ENCODE measurements around the gene COMMD1.
A peak's percentile ranks its signal among the peaks of the same experiment; 100 is the strongest.
"Not testable (repeated sequence)": the region's sequence is repeated elsewhere in the genome, so short reads cannot be mapped to it uniquely, and the experiment has no call there.

COMMD1 gene

DNA sequence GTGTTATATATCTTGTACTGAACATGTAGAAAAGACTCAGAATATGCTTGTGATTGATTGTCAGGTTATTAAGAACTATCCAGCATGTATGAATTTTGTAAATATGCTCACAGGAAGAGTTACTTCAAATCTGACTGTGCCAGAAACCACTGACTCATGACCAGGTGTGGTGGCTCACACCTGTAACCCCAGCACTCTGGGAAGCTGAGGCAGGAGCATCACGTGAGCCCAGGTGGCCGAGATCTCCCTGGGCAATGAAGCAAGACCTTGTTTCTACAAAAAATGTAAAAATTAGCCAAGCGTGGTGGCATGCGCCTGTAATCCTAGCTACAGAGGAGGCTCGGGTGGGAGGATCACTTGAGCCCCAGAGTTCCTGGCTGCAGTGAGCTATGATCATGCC, 126.6 kb downstream of the COMMD1 start:
- no peak for DNase-seq

DNA sequence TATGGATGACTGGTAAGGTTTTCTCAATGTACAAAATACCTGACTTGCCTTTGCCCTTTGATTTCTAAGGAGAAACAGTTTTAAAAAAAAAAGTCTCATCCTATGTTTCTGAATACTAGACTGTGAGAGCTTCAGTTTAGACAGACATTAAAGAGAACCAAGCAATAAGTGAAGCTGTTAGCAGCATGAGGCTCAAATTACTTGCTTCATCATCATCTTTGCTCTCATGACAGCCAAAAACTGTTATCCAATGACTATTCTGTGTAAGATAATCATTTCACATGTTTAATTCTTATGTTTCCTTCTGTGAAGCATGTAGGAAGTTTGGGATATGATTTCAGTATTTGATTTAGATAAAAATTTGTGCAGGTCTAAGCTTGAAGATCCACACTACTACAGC, 129.2 kb downstream of the COMMD1 start:
- no peak for DNase-seq

DNA sequence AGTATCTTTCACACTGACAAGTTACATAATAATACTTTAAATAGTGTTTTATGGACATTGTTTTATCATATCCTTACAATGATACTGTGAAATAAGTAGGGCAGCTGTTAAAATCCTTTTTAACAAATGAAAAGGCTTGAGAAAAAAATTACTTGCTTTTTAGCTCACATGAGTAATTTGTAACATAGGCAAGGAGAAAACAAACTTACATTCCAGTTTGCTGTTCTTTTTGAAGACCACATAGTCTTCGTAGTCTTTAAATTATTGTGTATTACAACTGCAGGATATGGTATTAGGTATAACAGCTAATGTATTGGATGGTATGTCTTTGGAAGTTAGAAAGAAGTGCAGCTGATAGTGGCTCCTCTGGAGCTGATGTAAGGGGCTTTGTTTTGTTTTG, 130.8 kb downstream of the COMMD1 start:
- DNase-seq, result no peak

DNA sequence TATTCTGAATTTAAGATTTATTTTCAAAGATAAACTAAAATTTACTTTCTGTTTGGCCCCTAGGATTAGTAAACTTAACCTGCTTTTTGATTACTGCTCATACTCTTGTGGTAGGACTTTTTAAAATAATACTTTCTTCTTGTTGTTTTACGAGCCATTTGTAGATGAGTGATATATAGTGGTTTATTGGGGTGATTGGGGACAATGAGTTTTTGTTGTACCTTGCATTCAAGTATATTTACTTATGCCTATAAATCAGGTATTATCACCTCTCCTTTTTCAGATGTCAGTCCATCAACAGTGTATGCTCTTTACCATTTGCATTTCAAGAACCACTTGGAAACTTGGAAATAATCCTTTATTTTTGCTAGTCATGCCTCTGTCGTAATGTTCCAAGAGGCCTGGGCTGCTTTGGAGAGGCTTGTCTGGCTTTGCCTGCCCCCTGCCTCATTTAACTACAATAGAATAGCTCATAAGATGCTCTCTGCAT, 131.3 kb downstream of the COMMD1 start:
- DNase-seq, result no peak

DNA sequence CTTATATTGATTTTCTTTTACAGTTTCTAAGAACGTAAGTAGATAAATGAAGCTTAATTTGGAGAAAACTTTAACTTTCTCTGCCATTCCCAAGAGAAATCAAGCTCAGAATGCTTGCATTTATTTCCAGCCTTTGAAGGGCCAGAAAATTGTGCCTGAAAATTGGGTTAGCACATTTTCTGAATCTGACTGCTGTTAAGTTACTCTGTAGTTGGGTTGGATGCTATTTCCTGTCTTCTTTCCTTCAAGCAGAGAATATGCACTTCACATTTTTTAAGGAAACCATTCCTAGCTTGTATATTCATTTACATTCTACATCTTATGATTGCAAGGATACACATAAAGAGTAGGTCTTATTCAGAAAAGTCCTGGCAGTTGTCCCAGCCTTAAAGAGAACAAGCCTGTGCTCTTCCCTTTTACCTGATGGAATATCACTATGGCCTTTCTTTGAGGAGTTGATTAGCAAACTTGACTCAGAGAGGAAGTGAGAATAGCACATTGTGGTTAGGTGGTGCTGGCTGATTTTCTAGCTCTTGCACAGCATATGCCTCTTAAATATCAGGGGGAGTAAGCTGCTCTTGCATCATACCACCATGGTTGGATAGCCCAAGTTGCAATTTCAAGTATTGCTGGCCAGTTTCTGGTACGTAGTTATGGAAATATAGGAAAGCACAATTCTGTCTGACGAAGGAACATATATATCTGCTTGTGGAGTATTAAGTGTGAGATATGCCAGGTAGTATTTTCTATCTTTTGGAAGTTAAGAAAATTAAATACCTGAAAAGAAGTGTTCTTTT, 133.7 kb downstream of the COMMD1 start:
- peak; percentile 21 to 34 for DNase-seq

DNA sequence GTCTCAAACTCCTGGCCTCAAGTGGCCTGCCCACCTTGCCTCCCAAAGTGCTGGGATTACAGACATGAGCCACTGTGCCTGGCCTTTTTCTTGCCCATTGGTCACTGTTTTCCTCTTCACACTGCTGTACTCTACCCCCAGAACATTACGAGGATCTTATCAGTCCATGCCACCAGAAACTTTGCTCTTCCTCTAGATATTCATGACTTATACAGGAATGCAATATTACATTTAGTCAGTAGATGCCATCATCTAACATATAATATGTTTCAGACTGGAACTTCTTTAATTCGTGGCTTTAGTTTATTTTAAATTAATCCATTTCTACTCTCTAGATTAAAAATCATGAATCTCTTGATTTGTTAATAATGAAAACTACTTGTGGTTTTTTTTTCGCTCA, 135.5 kb downstream of the COMMD1 start:
- no peak for DNase-seq

DNA sequence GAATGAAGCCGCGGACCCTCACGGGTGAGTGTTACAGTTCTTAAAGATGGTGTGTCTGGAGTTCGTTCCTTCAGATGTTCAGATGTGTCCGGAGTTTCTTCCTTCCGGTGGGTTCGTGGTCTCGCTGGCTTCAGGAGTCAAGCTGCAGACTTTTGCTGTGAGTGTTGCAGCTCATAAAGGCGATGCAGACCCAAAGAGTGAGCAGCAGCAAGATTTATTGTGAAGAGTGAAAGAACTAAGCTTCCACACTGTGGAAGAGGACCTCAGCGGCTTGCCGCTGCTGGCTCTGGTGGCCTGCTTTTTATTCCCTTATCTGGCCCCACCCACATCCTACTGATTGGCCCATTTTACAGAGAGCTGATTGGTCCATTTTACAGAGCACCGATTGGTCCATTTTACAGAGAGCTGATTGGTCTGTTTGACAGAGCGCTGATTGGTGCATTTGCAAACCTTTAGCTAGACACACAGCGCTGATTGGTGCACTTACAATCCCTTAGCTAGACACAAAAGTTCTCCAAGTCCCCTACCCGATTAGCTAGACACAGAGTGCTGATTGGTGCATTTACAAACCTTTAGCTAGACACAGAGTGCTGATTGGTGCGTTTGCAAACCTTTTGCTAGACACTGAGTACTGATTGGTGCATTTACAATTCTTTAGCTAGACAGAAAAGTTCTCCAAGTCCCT, 136.4 kb downstream of the COMMD1 start:
- DNase-seq, result not testable (repeated sequence)

DNA sequence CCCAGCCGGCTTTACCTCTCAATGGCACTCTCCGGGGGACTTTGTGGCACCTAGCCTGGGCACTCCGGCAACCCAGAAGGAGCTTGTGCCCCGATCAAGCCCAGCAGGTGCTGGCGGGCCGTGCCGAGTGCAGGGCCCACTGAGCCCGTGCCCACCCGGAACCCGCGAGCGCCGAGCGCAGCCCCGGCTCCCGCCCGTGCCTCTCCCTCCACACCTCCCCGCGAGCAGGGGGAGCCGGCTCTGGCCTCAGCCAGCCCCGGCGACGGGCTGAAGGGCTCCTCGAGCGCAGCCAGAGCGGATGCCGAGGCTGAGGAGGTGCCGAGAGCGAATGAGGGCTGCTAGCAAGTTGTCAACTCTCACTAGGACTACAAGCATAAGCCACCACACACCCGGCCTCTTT, 136.9 kb downstream of the COMMD1 start:
- no peak for DNase-seq

DNA sequence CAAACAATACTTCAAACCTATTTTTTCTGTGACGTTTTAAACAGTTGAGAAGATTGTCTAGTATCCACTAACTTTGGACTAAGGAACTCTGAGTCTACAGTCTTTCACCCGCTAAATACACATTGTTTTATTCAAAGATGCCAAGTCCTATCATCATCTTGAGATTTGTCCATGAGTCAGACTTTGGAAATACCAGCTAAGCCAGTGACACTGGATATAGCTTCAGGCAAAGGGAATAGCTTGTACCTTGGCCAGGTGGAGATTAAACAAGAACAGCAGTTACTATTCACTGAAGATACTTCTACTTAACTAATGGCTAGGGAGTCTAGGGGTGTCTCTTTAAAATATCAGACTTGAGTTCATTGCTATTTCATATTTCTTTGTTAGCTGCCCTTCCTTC, 137.5 kb downstream of the COMMD1 start:
- DNase-seq, result no peak

DNA sequence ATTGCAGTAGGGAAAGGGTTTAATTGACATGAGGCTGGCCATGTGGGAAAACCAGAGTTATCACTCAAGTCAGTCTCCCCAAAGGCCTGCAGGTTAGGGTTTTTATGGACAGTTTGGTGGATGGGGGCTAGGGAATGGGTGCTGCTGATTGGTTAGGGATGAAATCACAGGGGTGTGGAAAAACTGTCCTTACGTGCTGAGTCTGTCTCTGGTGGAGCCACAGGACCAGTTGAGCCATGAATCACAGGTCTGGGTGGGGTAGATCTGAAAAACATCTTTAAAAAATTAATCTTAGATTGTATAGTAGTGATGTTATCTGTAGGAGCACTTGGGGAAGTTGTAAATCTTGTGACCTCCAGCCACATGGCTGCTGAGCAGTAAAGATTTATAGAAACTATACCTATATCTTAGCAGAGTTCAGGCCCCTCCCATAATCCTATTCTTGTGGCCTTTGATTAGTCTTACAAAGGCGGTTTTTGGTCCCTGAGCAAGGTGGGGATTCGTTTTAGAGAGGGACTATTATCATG, 139.6 kb downstream of the COMMD1 start:
- no peak for DNase-seq

DNA sequence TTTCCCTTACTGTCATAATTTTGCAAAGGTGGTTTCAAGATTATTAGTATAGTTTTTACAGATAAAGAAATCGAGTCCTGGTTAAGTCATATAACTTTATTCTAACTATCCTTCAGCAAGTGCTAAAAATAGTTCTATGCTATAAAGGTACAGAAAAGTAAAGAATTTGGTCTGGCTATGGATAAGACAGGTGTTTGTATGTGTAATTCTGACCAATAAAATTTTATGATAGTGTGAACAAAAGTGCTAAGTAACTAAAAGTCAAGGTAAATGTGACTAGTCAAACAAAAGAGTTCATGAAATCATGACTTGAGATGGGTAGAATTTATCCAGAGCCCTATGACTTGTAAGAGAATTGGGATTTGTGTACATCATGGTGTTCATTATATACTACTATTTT, 140.7 kb downstream of the COMMD1 start:
- no peak for DNase-seq

DNA sequence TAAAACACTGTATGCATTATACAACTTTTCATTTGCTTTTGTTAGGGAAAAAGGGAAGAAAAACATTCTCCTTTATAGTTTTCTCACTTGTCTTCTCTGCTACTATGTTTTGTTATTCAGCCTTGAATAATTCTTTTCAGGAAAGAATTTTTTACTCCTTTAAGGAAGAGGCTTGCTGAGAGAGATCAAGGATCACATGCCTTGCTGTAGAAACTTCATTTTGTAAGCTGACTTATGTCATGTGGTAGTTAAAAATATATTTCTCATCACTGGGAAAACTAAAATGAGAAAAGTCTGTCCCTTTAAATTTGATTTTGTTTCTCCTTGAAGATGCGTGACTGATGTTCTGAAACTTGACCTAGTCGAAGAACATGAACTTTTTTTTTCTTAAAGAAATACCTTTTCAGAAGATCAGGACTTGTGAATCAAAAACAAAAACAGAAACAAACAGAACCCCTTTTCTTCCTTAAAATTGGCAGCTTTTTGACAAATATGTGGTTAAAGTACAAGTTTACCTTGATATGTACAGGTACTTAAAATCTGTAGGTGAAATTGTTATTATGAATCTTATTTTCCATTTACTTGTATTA, 145.1 kb downstream of the COMMD1 start:
- DNase-seq, result no peak

DNA sequence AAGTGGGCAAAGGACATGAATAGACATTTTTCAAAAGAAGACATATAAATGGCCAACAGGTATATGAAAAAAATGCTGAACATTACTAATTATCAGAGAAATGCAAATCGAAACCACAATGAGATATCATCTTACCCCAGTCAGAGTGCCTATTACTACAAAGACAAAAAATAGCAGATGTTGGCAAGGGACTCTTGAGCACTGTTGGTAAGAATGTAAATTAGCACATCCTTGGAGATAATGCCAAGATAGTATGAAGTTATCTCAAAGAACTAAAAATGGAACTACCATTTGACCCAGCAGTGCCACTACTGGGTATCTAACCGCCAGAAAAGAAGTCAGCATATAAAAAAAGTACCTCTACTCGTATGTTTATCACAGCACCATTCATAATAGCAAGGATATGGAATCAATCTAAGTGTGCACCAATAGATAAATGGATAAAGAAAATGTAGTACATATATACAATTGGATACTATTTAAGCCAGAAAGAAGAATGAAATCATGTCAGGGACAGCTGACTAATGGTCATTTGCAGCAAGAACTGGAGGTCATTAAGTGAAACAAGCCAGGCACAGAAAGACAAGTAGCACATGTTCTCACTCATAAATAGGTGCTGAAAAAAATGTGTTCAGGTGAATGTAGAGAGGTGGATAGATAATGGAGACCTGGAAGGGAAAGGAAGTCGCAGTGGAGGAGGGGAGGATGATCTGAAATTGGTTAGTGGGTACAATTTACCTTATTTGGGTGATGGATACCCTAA, 148.7 kb downstream of the COMMD1 start:
- DNase-seq, result no peak

DNA sequence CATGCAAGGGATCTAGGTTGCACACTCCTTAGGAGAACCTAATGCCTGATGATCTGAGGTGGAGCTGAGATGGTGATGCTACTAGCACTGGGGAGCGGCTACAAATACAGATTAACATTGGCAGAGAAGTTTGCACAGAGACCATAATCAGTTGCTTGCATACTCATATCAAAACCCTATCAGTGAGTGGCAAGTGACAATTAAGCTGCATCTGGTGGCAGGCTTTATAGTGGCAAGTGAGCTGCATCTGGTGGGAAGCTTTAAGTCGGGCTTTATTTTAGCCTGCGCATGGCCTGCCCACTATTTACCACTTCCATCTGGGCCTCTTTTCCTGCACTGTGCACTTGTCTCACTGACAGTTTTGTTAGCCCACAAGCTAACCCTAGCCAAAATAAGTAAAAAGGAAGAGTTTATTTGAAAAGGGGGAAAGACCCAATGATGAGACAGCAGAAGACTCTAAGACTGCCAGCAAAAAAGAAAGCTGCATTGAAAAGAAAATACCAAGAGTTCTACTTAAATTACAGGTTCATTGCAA, 149.5 kb downstream of the COMMD1 start:
- DNase-seq, result no peak

DNA sequence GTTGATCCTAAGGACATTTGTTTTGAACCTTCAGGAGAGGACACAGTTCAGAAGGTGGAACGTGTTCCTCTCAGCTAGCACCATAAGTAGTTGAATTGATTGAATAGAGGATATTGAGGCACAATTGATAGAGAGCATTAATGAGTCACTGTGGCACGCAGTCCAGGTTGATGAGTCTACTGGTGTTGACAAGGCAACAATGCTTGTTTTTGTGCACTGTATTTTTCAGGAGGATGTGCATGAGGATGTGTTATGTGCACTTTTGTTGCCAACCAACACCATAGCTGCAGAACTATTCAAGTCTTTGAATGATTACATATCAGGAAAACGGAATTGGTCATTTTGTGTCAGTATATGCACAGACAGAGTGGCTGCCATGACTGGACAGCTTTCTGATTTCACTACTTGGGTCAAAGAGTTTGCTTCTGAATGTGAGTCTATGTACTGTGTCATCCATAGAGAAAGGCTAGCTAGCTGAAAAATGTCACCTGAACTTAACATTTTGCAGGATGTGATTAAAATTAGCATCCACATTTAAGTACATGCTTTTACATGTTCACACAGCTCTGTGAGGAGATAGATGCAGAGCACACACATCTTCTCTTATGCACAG, 150.4 kb downstream of the COMMD1 start:
- DNase-seq, result no peak

DNA sequence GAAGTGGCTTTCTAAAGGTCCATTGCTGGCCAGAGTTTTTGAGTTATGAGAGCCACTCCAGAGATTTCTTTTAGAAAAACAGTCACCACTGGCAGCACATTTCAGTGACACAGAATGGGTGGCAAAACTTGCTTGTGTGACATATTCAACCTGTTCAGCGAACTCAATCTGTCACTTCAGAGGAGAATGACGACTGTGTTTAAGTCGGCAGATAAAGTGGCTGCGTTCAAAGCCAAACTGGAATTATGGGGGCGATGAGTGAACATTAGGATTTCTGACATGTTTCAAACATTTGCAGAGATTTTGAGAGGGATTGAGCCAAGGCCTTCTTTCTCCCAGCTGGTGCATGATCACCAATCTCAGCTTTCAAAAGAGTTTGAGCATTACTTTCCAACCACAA, 150.9 kb downstream of the COMMD1 start:
- DNase-seq, result no peak

DNA sequence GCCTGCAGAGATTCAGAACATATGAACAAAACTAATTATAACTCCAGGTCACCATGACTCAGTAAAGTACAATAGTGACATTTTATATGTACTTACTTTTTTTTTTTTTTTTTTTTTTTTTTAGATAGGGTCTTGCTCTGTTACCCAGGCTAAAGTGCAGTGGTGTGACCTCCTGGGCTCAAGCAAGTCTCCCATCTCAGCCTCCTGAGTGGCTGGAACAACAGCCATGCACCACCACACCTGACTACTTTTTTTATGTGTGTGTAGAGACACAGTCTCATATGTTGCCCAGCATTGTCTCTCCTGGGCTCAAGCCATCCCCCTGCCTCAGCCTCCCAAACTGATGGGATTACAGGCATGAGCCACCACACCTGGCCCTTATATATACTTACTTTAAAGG, 159.8 kb downstream of the COMMD1 start:
- no peak for DNase-seq

DNA sequence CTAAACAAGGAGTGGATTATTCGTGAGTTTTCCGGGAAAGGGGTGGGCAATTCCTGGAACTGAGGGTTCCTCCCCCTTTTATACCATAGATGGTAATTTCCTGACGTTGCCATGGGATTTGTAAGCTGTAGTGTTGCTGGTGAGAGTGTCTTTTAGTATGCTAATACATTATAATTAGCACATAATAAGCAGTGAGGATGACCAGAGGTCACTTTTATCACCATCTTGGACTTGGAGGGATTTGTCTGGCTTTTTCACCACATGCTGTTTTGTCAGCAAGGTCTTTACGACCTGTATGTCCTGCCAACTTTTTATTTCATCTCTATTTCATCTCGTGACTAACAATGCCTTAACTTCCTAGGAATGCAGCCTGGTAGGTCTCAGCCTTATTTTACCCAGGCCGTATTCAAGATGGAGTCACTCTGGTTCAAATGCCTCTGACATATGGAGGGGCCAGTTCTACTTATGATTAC, 165.7 kb downstream of the COMMD1 start:
- no peak for DNase-seq

DNA sequence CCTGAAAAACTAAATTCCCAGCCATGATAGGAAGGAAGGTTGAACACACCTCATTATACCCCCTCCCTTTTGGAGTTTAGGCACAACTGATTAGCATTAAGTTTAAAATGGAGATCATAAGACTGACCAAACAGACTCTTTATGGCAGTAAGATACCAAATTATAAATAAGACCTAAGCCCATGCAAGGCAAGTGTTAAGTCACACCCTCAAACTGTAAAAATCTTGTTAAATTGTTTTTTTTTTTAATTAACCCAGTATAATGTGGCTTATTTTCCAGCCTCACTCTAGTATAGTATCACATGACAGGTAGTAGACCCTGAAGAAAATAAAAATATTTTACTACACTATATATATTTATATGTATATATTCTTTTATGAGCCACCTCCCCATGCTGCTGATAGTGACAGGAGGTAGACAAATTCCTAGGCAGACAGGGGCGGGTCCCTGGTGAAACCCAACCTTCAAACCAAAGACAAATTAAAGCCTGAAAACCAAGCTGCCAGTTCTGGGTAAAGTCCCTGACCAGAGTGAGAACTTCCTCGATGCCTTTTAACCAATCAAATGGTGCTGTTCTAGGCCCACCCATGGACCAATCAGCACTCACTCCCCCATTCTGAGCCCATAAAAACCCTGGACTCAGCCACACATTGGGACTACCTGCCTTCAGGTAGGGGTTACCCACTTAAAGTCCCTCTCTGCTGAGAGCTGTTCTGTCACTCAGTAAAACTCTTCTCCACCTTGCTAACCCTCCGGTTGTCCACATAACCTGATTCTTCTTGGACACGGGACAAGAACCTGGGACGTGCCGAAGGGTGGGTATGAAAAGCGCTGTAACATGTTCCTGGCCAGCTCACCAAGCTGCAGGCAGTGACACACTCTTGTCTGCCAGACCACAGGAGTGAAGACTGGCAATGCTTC, 166.5 kb downstream of the COMMD1 start:
- no peak for DNase-seq

DNA sequence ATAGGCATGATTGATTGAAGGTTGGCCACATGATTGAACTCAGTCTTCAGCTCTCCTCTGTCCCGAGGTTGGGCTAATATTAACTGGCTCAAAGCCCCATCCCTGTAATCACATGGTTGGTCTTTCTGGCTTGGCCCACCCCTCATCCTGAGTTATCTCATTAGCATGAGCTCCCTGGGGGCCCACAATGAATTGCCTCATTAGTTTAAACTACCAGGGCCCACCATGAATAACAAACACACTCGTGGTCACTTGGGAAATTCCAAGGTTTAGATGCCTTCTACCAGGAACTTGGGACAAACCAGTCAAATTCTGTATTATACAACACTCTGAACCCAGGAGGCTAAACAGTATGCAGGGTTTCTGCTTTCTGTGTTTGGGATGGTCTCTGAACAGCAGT, 168.8 kb downstream of the COMMD1 start:
- DNase-seq, result no peak

Measured in CD4-positive, alpha-beta T cell treated with Interferon alpha-2 for 1 hour (primary cell).